Measurements from ENCODE around the gene KIRREL2.
"Not testable (repeated sequence)": the region's sequence is repeated elsewhere in the genome, so short reads cannot be mapped to it uniquely, and the experiment has no call there.

Gene KIRREL2

GRCh38 chr19:35899547-35900214 lies 43.0 kb downstream of the KIRREL2 start:
- peak; percentile 90 for DNase-seq (ENCODE audit: low spot score)

GRCh38 chr19:35901055-35901644 lies 44.4 kb downstream of the KIRREL2 start:
- peak; percentile 82 for DNase-seq (ENCODE audit: low spot score)

GRCh38 chr19:35901854-35902661 lies 45.3 kb downstream of the KIRREL2 start, which contains the start of gene HCST:
Gene HCST, plus strand, starts transcription at chr19:35902529. Its CDS starts 65 bp downstream, at chr19:35902594.
- no peak for DNase-seq (ENCODE audit: low spot score)

GRCh38 chr19:35902870-35903475 lies 46.3 kb downstream of the KIRREL2 start:
- no peak for DNase-seq (ENCODE audit: low spot score)

GRCh38 chr19:35903550-35904179 lies 47.0 kb downstream of the KIRREL2 start:
- peak; percentile 74 for DNase-seq (ENCODE audit: low spot score)

GRCh38 chr19:35904311-35905068 lies 47.8 kb downstream of the KIRREL2 start:
- DNase-seq (ENCODE audit: low spot score), result no peak

GRCh38 chr19:35905178-35905727 lies 48.5 kb downstream of the KIRREL2 start:
- DNase-seq (ENCODE audit: low spot score), result no peak

GRCh38 chr19:35907377-35907745 lies 50.6 kb downstream of the KIRREL2 start:
- DNase-seq (ENCODE audit: low spot score), result no peak

- no peak for DNase-seq (ENCODE audit: low spot score)
Observed at GRCh38 chr19:35908010-35908441, 51.3 kb downstream of the KIRREL2 start, which contains the start of gene TYROBP. Gene TYROBP, minus strand, starts transcription at chr19:35908295. Its CDS starts 67 bp downstream, at chr19:35908228.

- no peak for DNase-seq (ENCODE audit: low spot score)
Observed at GRCh38 chr19:35908973-35909683, 52.4 kb downstream of the KIRREL2 start.

- no peak for DNase-seq (ENCODE audit: low spot score)
Observed at GRCh38 chr19:35909684-35910035, 52.9 kb downstream of the KIRREL2 start.

- not testable (repeated sequence) for DNase-seq (ENCODE audit: low spot score)
Observed at GRCh38 chr19:35910355-35910754, 53.6 kb downstream of the KIRREL2 start.

GRCh38 chr19:35911173-35911572 lies 54.5 kb downstream of the KIRREL2 start:
- DNase-seq (ENCODE audit: low spot score), result no peak

GRCh38 chr19:35911790-35912189 lies 55.1 kb downstream of the KIRREL2 start:
- DNase-seq (ENCODE audit: low spot score), result no peak

- DNase-seq (ENCODE audit: low spot score), result no peak
Observed at GRCh38 chr19:35913589-35913988, 56.9 kb downstream of the KIRREL2 start.

- DNase-seq (ENCODE audit: low spot score), result no peak
Observed at GRCh38 chr19:35915443-35915842, 58.7 kb downstream of the KIRREL2 start.

Data from AG08396 (cell line).